Thyroid gland (tissue), 4 donors: ENCODE data around the gene GPX7.

Source experiments
- POLR2A ChIP-seq, 2 donors: fragments of 450-650 bp; IDR thresholded peaks; one replicate each; pipeline ENCODE4 v1.6.1; 2017; ENCODE audit warnings: antibody characterized with exemption in 2 of 2, mild to moderate bottlenecking in 2 of 2, moderate library complexity in 1 of 2
- TF ChIP-seq, protein P1 (sequence below), 6 experiments: fragments of 200-600 bp in 3 of 6; fragments of 450-650 bp in 3 of 6; sonication (generic) in 3 of 6; IDR thresholded peaks; one replicate each; pipeline ENCODE4 v1.5.1; 2016 to 2019; ENCODE audit warnings: antibody characterized with exemption in 6 of 6, mild to moderate bottlenecking in 2 of 6, inconsistent platforms in 1 of 6, moderate library complexity in 1 of 6

DNA sequence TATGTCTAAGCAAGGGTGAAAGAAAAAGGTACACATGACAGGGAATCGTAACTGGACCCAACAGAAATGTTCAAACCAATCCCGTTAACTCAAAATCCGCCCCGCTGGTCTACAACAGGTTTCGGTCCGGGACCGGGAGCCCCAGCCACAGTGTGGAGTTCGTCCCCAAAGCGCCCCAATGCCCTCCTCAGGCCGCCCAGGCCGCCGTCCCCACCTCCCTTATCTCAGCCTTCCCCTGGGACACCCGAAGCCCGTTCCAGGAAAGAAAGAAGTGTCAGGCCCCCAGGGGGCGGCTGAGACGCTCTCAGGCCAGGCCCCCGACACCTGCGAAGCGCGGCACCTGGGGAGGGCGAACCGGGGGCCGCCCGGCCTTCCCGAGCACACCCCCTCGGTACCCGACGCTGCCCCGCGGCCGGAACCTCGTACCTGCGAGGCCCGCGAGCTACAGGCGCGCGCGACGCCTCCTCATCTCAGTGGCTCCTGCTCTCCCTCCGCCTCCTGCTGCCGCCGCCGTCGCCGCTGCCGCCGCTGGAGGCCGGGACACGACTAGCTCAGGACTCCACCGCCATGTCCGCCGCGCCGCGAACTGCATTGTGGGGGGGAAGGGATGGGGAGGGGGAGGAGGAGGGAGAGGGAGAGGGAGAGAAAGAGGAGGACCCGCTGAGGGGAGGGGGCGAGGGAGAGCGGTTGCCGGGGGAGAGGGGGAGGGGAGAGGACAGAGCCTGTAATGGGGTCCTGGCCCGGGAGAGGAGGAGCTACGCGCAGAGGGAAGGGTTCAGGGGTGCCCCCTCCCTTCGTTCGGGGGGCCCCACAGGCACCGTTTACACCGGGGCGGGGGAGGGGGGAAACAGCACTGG lies 49.4 kb upstream of the GPX7 start, which contains the start of gene TUT4:
- peak in 1 of 2 donors; percentile 70 for TF ChIP-seq POLR2A (IDR thresholded peaks at IDR 0.05)
- TF ChIP-seq, protein P1, sequence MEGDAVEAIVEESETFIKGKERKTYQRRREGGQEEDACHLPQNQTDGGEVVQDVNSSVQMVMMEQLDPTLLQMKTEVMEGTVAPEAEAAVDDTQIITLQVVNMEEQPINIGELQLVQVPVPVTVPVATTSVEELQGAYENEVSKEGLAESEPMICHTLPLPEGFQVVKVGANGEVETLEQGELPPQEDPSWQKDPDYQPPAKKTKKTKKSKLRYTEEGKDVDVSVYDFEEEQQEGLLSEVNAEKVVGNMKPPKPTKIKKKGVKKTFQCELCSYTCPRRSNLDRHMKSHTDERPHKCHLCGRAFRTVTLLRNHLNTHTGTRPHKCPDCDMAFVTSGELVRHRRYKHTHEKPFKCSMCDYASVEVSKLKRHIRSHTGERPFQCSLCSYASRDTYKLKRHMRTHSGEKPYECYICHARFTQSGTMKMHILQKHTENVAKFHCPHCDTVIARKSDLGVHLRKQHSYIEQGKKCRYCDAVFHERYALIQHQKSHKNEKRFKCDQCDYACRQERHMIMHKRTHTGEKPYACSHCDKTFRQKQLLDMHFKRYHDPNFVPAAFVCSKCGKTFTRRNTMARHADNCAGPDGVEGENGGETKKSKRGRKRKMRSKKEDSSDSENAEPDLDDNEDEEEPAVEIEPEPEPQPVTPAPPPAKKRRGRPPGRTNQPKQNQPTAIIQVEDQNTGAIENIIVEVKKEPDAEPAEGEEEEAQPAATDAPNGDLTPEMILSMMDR (IDR thresholded peaks at IDR 0.05) = no peak
